Peyer's patch (tissue), 4 donors: Measurements from ENCODE around the gene ERMARD.

Experiments used
- CTCF ChIP-seq, 6 experiments: fragments of 450-650 bp in 4 of 6; fragments of 200-600 bp in 2 of 6; sonication (generic) in 1 of 6; IDR thresholded peaks; one replicate each; pipeline ENCODE4 v1.5.1; 2017 to 2019; ENCODE audit warnings: antibody characterized with exemption in 6 of 6, mild to moderate bottlenecking in 3 of 6, moderate library complexity in 1 of 6
- POLR2A ChIP-seq, 2 donors: fragments of 450-650 bp; IDR thresholded peaks; one replicate each; pipeline ENCODE4 v1.5.1; 2017; ENCODE audit warnings: antibody characterized with exemption in 2 of 2, mild to moderate bottlenecking in 2 of 2, moderate library complexity in 2 of 2

DNA sequence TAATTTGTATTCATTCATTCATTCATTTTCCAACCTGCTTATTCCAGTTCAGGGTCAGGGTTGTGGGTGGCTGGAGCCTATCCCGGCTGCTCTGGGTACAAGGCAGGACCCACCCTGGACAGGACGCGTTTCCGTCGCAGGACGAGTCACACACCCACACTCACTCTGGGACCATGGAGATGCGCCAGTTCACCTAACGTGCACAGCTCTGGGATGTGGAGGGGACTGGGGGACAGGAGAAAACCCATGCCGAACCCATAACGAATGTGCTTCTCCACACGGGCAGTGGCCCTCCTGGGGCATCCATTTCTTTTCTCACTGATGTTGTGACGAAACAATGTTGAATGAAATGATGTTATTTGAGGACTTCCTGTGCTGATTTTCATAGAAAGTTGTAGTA, 26.5 kb downstream of the ERMARD start:
- no peak for TF ChIP-seq CTCF (IDR thresholded peaks at IDR 0.05)
- no peak for TF ChIP-seq POLR2A (IDR thresholded peaks at IDR 0.05)
